OCI-LY7 (cell line): ENCODE data around the gene MAG.

ENCODE experiments used
- CTCF ChIP-seq: fragments of 200-600 bp; sonication (generic); conservative IDR thresholded peaks from 2 replicates; pipeline ENCODE4 v1.5.1; 2014; ENCODE audit warnings: mild to moderate bottlenecking, antibody characterized with exemption, low read length, moderate library complexity, mixed read lengths
- EZH2phosphoT487 ChIP-seq: fragments of 200-600 bp; sonication (generic); IDR thresholded peaks from 2 replicates; pipeline ENCODE4 v1.6.1; 2018; ENCODE audit warnings: low read depth, borderline replicate concordance, mild to moderate bottlenecking, mixed run types, antibody characterized with exemption, low read length, moderate library complexity, mixed read lengths

- TF ChIP-seq CTCF (no peak), EZH2phosphoT487 (no peak)
These were observed 44.4 kb downstream of the MAG start for GRCh38 chr19:35336166-35336955.
